ENCODE results near the gene PKN1.
A peak's percentile ranks its signal among the peaks of the same experiment; 100 is the strongest.

The PKN1 gene

GRCh38 chr19:14515501-14516047 lies 82.5 kb downstream of the PKN1 start:
- DNase-seq (ENCODE audit: low read depth in 2 of 2), result no peak

- no peak for DNase-seq (ENCODE audit: low read depth in 2 of 2)
Observed at GRCh38 chr19:14516048-14516534, 83.0 kb downstream of the PKN1 start.

GRCh38 chr19:14516746-14517438 lies 83.8 kb downstream of the PKN1 start:
- DNase-seq (ENCODE audit: low read depth in 2 of 2), result no peak

GRCh38 chr19:14517446-14517839 lies 84.3 kb downstream of the PKN1 start:
- DNase-seq (ENCODE audit: low read depth in 2 of 2), result no peak

GRCh38 chr19:14517840-14518505 lies 84.9 kb downstream of the PKN1 start, which contains the start of gene DNAJB1:
Gene DNAJB1, minus strand, starts transcription at chr19:14518397. Its CDS starts 48 bp downstream, at chr19:14518349.
- DNase-seq (ENCODE audit: low read depth in 2 of 2), result peak; percentile 46 to 64

GRCh38 chr19:14519245-14519859 lies 86.2 kb downstream of the PKN1 start:
- no peak for DNase-seq (ENCODE audit: low read depth in 2 of 2)

- no peak for DNase-seq (ENCODE audit: low read depth in 2 of 2)
Observed at GRCh38 chr19:14519860-14520407, 86.8 kb downstream of the PKN1 start.

- no peak for DNase-seq (ENCODE audit: low read depth in 2 of 2)
Observed at GRCh38 chr19:14520543-14520942, 87.4 kb downstream of the PKN1 start.
